Renal pelvis (tissue), 12 donors: ENCODE results near the gene SLC7A9. TPM values are rescaled to one million over a fixed set of nuclear protein-coding genes. Genes with fewer than 3 reads are reported as not detected.

Source experiments
- DNase-seq: peaks from one replicate; pipeline ENCODE4 v3.0.0-alpha.2; 2013
- long read RNA-seq, 16 experiments: transcript quantifications; one replicate each; lab custom pipeline, GENCODE V29; 2026
- polyA plus RNA-seq, 3 donors: library from polyadenylated mRNA; unstranded; fragments of 120-200 nt; gene quantifications; one replicate each; pipeline ENCODE4 v1.2.1, GENCODE V29; 2013; ENCODE audit not compliant: insufficient read length in 3 of 3

SLC7A9 gene
- 10 to 100 TPM; 19.0 to 20.3 (median 19.5) TPM for polyA plus RNA-seq
- long read RNA-seq, donor 1, partial matches to known transcripts = 0 of 3 reads
- long read RNA-seq, donor 1, other reads (novel, unspliced or antisense) = 0 of 3 reads
- long read RNA-seq, donor 2, partial matches to known transcripts = 6 of 11 reads
- long read RNA-seq, donor 2, other reads (novel, unspliced or antisense) = 0 of 11 reads
- long read RNA-seq, donor 3, partial matches to known transcripts = 0 of 1 reads
- long read RNA-seq, donor 3, other reads (novel, unspliced or antisense) = 0 of 1 reads
- long read RNA-seq, donor 4, partial matches to known transcripts = 0 of 4 reads
- long read RNA-seq, donor 4, other reads (novel, unspliced or antisense) = 0 of 4 reads
- long read RNA-seq, donor 5, partial matches to known transcripts = 0 of 1 reads
- long read RNA-seq, donor 5, other reads (novel, unspliced or antisense) = 0 of 1 reads
- long read RNA-seq, donor 6, partial matches to known transcripts = 0 of 2 reads
- long read RNA-seq, donor 6, other reads (novel, unspliced or antisense) = 0 of 2 reads
- long read RNA-seq, donor 7, partial matches to known transcripts = 0 of 2 reads
- long read RNA-seq, donor 7, other reads (novel, unspliced or antisense) = 0 of 2 reads
- long read RNA-seq, donor 8 = 0 reads
- long read RNA-seq, donor 9, partial matches to known transcripts = 0 of 1 reads
- long read RNA-seq, donor 9, other reads (novel, unspliced or antisense) = 0 of 1 reads
- long read RNA-seq, donor 10, partial matches to known transcripts = 0 of 1 reads
- long read RNA-seq, donor 10, other reads (novel, unspliced or antisense) = 0 of 1 reads
- long read RNA-seq, donor 11, partial matches to known transcripts = 0 of 2 reads
- long read RNA-seq, donor 11, other reads (novel, unspliced or antisense) = 0 of 2 reads
- long read RNA-seq, donor 12, partial matches to known transcripts = 8 of 12 reads
- long read RNA-seq, donor 12, other reads (novel, unspliced or antisense) = 0 of 12 reads
- long read RNA-seq, donor 13, partial matches to known transcripts = 0 of 2 reads
- long read RNA-seq, donor 13, other reads (novel, unspliced or antisense) = 0 of 2 reads
- long read RNA-seq, donor 14 = 0 reads
- long read RNA-seq, donor 15, partial matches to known transcripts = 0 of 4 reads
- long read RNA-seq, donor 15, other reads (novel, unspliced or antisense) = 0 of 4 reads
- long read RNA-seq, donor 16, partial matches to known transcripts = 0 of 6 reads
- long read RNA-seq, donor 16, other reads (novel, unspliced or antisense) = 0 of 6 reads

GRCh38 chr19:32869369-32869965 lies at the start of gene SLC7A9:
SLC7A9 (minus strand) TSS chr19:32869767; CDS start chr19:32868534, 1,233 bp downstream.
- no peak for DNase-seq

- DNase-seq = no peak
Measured at GRCh38 chr19:32919365-32919764, 49.8 kb upstream of the SLC7A9 start.

DNA sequence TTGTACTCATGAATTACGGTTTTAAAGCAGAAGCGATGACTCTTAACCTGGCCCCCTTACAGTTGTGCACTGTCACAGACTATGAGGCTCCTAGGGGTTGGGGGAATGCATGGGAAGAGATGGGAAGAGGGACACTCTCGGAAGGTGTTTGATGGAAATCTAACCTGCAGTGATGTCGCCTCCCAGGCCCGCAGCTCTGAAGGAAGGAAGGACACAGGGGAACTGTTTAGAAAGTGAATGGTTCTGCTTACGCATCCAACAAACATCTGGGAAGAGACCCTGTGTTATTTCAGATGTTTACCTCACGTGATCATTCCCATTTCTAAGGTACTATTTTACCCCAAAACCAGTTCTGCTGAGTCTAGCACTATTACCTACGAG lies 48.0 kb upstream of the SLC7A9 start:
- DNase-seq = no peak

DNA sequence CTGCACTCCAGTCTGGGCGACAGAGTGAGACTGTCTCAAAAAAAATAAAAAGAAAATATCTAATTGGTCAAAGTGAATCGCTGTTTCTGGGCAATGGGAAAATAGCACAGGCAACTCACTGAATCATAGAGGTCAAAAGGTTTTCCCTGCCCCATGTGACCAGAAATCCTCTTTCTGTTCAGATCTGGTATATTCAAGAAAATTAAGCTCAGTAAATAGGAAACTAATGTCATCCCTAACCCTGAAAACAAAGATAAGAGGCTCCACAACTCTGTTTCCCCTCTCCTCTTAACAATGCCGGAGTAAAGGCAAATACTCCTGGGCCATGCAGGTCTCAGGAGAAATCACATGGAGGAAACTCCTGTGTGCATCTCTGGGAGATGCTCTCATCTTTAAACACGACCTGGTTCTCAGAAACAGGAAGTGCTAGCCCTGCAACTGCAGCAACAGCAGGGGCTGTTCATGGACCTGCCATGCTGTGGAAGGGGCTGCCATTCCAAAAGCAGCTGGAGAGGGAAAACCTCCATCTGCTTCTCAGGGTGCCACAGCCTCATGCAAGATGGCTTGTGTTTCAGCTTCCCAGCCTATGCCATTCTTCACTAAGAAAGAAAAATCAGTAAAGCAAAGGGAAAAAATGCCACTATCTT lies 47.5 kb upstream of the SLC7A9 start:
- no peak for DNase-seq

DNA sequence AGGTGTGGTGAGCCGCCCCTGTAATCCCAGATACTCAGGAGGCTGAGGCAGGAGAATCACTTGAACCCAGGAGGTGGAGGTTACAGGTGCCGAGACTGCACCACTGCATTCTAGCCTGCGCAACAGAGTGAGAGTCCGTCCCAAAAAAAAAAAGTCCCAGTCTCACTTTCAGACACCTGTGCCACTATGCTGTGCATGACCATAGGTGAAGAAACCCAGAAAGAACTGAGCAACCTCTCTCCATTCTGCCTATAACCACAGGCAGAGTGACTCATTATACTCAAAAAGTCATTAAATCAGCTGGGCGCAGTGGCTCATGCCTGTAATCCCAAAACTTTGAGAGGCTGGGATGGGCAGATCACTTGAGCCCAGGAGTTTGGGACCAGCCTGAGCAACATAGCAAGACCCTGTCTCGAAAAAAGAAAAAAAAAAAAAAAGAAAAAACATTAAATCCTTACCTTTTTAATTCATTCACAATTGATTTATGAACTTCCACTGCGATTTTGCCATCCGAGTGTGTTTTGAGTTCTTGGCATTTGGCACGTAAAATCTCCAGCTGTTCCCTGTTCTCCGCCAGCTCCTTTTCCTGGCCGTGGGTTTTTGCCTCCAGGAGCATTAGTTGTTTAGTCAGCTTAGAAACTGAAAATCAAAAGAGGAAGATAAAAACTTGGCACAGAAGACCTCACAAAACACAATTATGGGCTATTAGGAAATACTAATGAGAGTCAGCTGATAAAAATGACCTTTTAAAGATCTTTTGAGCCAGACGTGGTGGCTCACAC lies 45.5 kb upstream of the SLC7A9 start:
- DNase-seq = no peak

GRCh38 chr19:32911467-32911866 lies 41.9 kb upstream of the SLC7A9 start:
- no peak for DNase-seq

- no peak for DNase-seq
Measured at GRCh38 chr19:32910874-32911273, 41.3 kb upstream of the SLC7A9 start.

GRCh38 chr19:32910094-32910493 lies 40.5 kb upstream of the SLC7A9 start:
- DNase-seq = no peak

- no peak for DNase-seq
Measured at GRCh38 chr19:32909257-32909656, 39.7 kb upstream of the SLC7A9 start.

- DNase-seq = no peak
Measured at GRCh38 chr19:32908641-32909190, 39.1 kb upstream of the SLC7A9 start.

GRCh38 chr19:32902448-32902847 lies 32.9 kb upstream of the SLC7A9 start:
- DNase-seq = no peak

DNA sequence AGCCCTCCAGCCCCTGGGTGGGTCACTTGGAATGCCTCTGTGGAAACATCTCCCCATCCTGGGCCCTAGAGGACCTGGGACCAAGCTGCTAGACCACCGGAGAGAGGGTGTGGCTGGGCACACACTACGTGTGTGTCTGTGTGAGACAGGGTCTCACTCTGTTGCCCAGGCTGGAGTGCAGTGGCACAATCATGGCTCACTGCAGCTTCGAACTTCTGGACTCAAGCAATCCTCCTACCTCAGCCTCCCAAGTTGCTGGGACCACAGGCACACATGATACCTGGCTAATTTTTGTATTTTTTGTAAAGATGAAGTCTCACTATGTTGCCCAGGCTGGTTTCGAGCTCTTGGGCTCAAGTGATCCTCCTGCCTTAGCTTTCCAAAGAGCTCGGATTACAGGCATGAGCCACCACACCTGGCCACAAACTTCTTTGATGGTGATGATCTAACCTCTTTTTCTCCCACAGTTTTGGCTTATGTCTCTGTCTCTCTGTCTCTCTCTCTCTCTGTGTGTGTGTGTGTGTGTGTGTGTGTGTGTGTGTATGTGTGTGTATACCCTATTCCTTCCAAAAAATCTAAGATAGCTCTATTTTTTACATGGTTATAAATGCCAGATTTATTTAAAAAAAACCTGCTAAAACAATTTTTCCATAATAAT lies 32.1 kb upstream of the SLC7A9 start:
- DNase-seq = no peak

GRCh38 chr19:32896516-32897214 lies 27.1 kb upstream of the SLC7A9 start:
- no peak for DNase-seq

DNA sequence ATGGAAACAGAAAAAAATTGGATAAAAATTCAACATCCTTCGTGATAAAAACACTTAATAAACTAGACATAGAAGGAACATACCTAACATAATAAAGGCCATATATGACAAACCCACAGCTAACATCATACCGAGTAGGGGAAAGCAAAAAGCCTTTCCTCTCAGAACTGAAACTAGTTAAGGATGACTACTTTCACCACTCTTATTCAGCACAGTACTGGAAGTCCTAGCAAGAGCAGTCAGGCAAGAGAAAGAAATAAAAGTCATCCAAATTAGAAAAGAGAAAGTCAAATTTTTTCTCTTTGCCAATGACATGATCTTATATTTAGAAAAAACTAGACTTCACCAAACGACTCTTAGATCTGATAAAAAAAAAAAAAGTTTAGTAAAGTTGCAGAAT lies 25.8 kb upstream of the SLC7A9 start:
- no peak for DNase-seq

DNA sequence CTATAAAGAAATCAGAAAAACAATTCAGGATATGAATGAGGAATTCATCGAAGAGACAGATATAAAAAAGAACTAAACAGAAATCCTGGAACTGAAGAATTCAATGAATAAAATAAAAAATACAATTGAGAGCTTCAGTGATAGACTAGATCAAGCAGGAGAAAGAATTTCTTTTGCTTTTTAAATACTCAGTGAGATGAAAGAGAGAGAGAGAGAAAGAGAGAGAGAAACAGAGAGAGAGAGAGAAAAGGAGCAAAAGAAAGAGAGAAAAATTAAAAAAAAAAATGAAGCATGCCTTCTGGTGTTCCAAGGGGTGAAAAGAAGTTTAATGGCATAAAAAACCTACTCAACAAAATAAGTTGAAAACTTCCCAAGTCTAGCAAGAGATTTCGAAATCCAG lies 22.0 kb upstream of the SLC7A9 start:
- no peak for DNase-seq

GRCh38 chr19:32890841-32891240 lies 21.3 kb upstream of the SLC7A9 start:
- no peak for DNase-seq

DNA sequence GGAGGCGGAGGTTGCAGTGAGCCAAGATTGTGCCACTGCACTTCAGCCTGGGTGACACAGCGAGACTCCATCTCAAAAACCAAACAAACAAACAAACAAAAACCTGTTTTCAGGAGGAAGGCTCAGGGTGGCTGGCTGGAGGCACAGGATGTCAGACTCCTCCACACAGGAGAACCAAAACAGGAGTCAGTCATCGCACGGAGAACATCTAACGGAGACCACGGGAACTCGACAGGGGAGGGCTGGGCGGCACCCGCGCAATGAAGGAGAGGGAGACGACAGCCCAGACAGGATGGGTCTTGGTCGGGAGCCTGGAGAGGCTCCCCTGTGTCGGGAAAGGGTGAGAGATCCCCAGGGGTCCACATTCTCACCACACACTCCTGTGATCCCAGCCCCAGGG lies 20.8 kb upstream of the SLC7A9 start:
- DNase-seq = no peak

GRCh38 chr19:32889137-32889934 lies 19.8 kb upstream of the SLC7A9 start:
- no peak for DNase-seq
